Fibroblast of lung (primary cell): ENCODE measurements around the gene ADCYAP1R1.

Experiments
- CTCF ChIP-seq, 2 donors: IDR thresholded peaks in 1 of 2; conservative IDR thresholded peaks in 1 of 2; 1 replicate in 1 of 2; 2 replicates in 1 of 2; pipeline ENCODE4 v1.5.1; 2011 to 2012; ENCODE audit warnings: low read length in 2 of 2, control low read depth in 1 of 2, inconsistent platforms in 1 of 2, low read depth in 1 of 2, mild to moderate bottlenecking in 1 of 2
- EZH2 ChIP-seq: IDR thresholded peaks from 2 replicates; pipeline ENCODE4 v1.5.1; 2012; ENCODE audit warnings: low read length, control low read depth, mild to moderate bottlenecking; ENCODE audit errors: missing control alignments

GRCh38 chr7:31092606-31093005, 40.5 kb downstream of the ADCYAP1R1 start:
- TF ChIP-seq EZH2 (no peak), CTCF (conservative IDR thresholded peaks at IDR 0.05 in 1 of 2, IDR thresholded peaks at IDR 0.05 in 1 of 2; ENCODE audit: low read depth in 1 of 2, low read length in 2 of 2) (no peak)
